Panc1 (cell line): ENCODE results near the gene ZDHHC14. TPM values are rescaled to one million over a fixed set of nuclear protein-coding genes. Genes with fewer than 3 reads are reported as not detected.

Experiments
- ATAC-seq: fragments of 200-7000 bp; cut with Tn5 transposase; 2 replicates; pipeline ENCODE4 v1.9.1; 2020; ENCODE audit warnings: mild to moderate bottlenecking, moderate library complexity
- BruUV-seq: library from RNA; stranded (reverse); fragments of 400-500 nt; replicated peaks from 2 replicates; lab custom pipeline; 2021; lab: Mats Ljungman, UMichigan
- CTCF ChIA-PET: fragments of 300-600 bp; sonication (Branson Sonifier 250); formaldehyde crosslinking; loops from one replicate; lab custom pipeline; 2022; ENCODE audit warnings: antibody characterized with exemption; lab: Charles Lee
- POLR2A ChIA-PET: fragments of 300-600 bp; sonication (Branson Sonifier 250); formaldehyde crosslinking; loops from one replicate; lab custom pipeline; 2022; ENCODE audit warnings: antibody characterized with exemption; lab: Charles Lee
- DNase-seq: peaks from one replicate; pipeline ENCODE4 v3.0.0-alpha.2; 2010; ENCODE audit warnings: low read depth, low spot score
- H3K27ac ChIP-seq: 2 replicates; pipeline ENCODE4 v1.5.1; 2011; ENCODE audit warnings: mild to moderate bottlenecking, low read length, inconsistent platforms
- H3K27me3 ChIP-seq: fragments of 200-500 bp; sonication (Bioruptor generic); 2 replicates; pipeline ENCODE4 v1.6.0; 2014; ENCODE audit warnings: low read length, inconsistent platforms; ENCODE audit not compliant: control insufficient read depth, insufficient read depth
- H3K36me3 ChIP-seq: fragments of 200-500 bp; sonication (Bioruptor generic); 2 replicates; pipeline ENCODE4 v1.5.1; 2014; ENCODE audit warnings: inconsistent platforms, mild to moderate bottlenecking, low read length, moderate library complexity; ENCODE audit not compliant: control insufficient read depth, insufficient read depth
- H3K4me1 ChIP-seq: 2 replicates; pipeline ENCODE4 v1.5.1; 2011; ENCODE audit warnings: inconsistent platforms, mild to moderate bottlenecking, low read length, moderate library complexity; ENCODE audit not compliant: control insufficient read depth, insufficient read depth
- H3K4me3 ChIP-seq, 2 experiments: 2 replicates each; pipeline ENCODE4 v1.5.1; 2011 to 2012; ENCODE audit warnings: low read depth in 2 of 2, low read length in 2 of 2, mild to moderate bottlenecking in 2 of 2, inconsistent platforms in 1 of 2, moderate library complexity in 1 of 2
- H3K9me3 ChIP-seq: fragments of 200-500 bp; sonication (Bioruptor generic); 2 replicates; pipeline ENCODE4 v1.5.1; 2014; ENCODE audit warnings: low read depth, mild to moderate bottlenecking, inconsistent platforms, low read length, moderate library complexity; ENCODE audit not compliant: control insufficient read depth, insufficient read depth
- CTCF ChIP-seq: fragments of 450-650 bp; IDR thresholded peaks from 2 replicates; pipeline ENCODE4 v1.5.1; 2017; ENCODE audit warnings: mild to moderate bottlenecking
- POLR2AphosphoS5 ChIP-seq: IDR thresholded peaks from 2 replicates; pipeline ENCODE4 v1.6.1; 2012; ENCODE audit warnings: mild to moderate bottlenecking, low read depth, low read length, moderate library complexity
- SIN3A ChIP-seq: IDR thresholded peaks from 2 replicates; pipeline ENCODE4 v1.6.1; 2012; ENCODE audit warnings: low read depth, mild to moderate bottlenecking, low read length, moderate library complexity, borderline replicate concordance; ENCODE audit not compliant: insufficient read depth
- TCF7L2 ChIP-seq: IDR thresholded peaks from 2 replicates; pipeline ENCODE4 v1.6.1; 2011; ENCODE audit warnings: mild to moderate bottlenecking, low read depth, low read length, inconsistent platforms
- in situ Hi-C: cut with HindIII; loops from 2 replicates; pipeline ENCODE4 v1.10.0; 2016; ENCODE audit warnings: low sequenced_read_pairs, low pct_unique_long_range_greater_than_20kb
- intact Hi-C: fragments of 100-400 bp; cut with micrococcal nuclease; formaldehyde crosslinking; loops from one replicate; pipeline ENCODE4 v1.10.0; 2022; ENCODE audit not compliant: unreplicated experiment
- total RNA-seq: library from RNA; stranded (reverse); gene quantifications from one replicate; pipeline ENCODE4 v1.2.1, GENCODE V29; 2021; ENCODE audit not compliant: unreplicated experiment
- TF ChIP-seq, protein P1 (sequence below), 2 experiments: IDR thresholded peaks; 2 replicates each; pipeline ENCODE4 v1.6.1; 2011 to 2012; ENCODE audit warnings: low read depth in 2 of 2, control low read depth in 1 of 2, low read length in 1 of 2, mild to moderate bottlenecking in 1 of 2, moderate library complexity in 1 of 2; ENCODE audit not compliant: insufficient read depth in 1 of 2

ZDHHC14 gene
- total RNA-seq, 1 experiment from 2014 or later: 19.9 TPM

GRCh38 chr6:157603971-157604370, 223.0 kb downstream of the ZDHHC14 start:
- BruUV-seq: no TSS peak
- no peaks in the 10 kb centered on the region for H3K9me3 ChIP-seq
- no peaks in the 10 kb centered on the region; the same call in 1 of the 2 replicates for H3K36me3 ChIP-seq
- TF ChIP-seq SIN3A (no peak), CTCF (no peak), POLR2AphosphoS5 (no peak), TCF7L2 (no peak)
- TF ChIP-seq, protein P1, sequence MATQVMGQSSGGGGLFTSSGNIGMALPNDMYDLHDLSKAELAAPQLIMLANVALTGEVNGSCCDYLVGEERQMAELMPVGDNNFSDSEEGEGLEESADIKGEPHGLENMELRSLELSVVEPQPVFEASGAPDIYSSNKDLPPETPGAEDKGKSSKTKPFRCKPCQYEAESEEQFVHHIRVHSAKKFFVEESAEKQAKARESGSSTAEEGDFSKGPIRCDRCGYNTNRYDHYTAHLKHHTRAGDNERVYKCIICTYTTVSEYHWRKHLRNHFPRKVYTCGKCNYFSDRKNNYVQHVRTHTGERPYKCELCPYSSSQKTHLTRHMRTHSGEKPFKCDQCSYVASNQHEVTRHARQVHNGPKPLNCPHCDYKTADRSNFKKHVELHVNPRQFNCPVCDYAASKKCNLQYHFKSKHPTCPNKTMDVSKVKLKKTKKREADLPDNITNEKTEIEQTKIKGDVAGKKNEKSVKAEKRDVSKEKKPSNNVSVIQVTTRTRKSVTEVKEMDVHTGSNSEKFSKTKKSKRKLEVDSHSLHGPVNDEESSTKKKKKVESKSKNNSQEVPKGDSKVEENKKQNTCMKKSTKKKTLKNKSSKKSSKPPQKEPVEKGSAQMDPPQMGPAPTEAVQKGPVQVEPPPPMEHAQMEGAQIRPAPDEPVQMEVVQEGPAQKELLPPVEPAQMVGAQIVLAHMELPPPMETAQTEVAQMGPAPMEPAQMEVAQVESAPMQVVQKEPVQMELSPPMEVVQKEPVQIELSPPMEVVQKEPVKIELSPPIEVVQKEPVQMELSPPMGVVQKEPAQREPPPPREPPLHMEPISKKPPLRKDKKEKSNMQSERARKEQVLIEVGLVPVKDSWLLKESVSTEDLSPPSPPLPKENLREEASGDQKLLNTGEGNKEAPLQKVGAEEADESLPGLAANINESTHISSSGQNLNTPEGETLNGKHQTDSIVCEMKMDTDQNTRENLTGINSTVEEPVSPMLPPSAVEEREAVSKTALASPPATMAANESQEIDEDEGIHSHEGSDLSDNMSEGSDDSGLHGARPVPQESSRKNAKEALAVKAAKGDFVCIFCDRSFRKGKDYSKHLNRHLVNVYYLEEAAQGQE (IDR thresholded peaks at IDR 0.05; ENCODE audit: insufficient read depth in 1 of 2, low read depth in 2 of 2, low read length in 1 of 2): no peak
- POLR2A ChIA-PET: interaction anchor here (0.7 kb wide), 1 partner anchor 174 kb away, joined by 6 read pairs; no protein-coding TSS in a partner anchor
- no peaks in the 10 kb centered on the region for H3K27me3 ChIP-seq
- no peak for DNase-seq
- CTCF ChIA-PET: no interaction called here
- intact Hi-C loops: no loop called here
- no peaks in the 10 kb centered on the region for H3K4me1 ChIP-seq
- H3K27ac ChIP-seq: no peak overlapping the region
- ATAC-seq: no peak
- in situ Hi-C loops: no loop called here
- no peak overlapping the region for H3K4me3 ChIP-seq

DNA sequence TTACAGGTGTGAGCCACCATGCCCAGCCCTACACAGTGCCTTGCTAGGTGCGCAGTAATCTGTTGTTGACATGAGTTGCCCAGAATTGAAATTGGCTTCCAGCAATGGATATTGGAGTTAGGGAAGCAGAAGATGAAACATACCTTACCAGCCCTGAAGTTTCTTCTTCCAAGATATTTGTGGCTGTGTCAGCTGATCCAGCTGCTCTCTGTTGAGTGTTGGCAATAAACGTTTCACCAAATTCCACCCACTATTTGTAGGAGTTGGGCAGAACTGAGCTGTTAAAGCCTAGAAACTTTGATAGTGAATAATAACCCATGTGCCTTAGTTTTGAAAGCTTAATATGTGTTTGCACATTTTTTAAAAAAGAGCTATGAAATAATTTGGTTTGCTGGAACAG, 223.8 kb downstream of the ZDHHC14 start:
- no peak overlapping the region for H3K4me3 ChIP-seq

More for the DNA sequence above, 223.8 kb downstream of the ZDHHC14 start:
- H3K9me3 ChIP-seq: no peaks in the 10 kb centered on the region
- ATAC-seq: no peak
- BruUV-seq: no TSS peak
- POLR2A ChIA-PET: no interaction called here
- TF ChIP-seq SIN3A: no peak
- TF ChIP-seq, protein P1 (IDR thresholded peaks at IDR 0.05; ENCODE audit: insufficient read depth in 1 of 2, low read depth in 2 of 2, low read length in 1 of 2): no peak
- no peak for TF ChIP-seq POLR2AphosphoS5
- no peak for TF ChIP-seq TCF7L2
- TF ChIP-seq CTCF: no peak
- intact Hi-C loops (no loop called here), in situ Hi-C loops (no loop called here)
- CTCF ChIA-PET: interaction anchor here (0.5 kb wide), 1 partner anchor 270 kb away, joined by 3 read pairs; no protein-coding TSS in a partner anchor
- no peak for DNase-seq
- H3K27ac ChIP-seq: no peak overlapping the region
- no peaks in the 10 kb centered on the region for H3K27me3 ChIP-seq
- H3K4me1 ChIP-seq: no peaks in the 10 kb centered on the region
- H3K36me3 ChIP-seq: no peaks in the 10 kb centered on the region; the same call in 1 of the 2 replicates
